GM18502 (cell line): ENCODE data around the gene DNAH12.
A peak's percentile ranks its signal among the peaks of the same experiment; 100 is the strongest.
"Not testable (repeated sequence)": the region's sequence is repeated elsewhere in the genome, so short reads cannot be mapped to it uniquely, and the experiment has no call there.

ENCODE experiments used
- ATAC-seq: cut with Tn5 transposase; IDR thresholded peaks from one replicate; pipeline ENCODE4 v1.9.1; 2021; ENCODE audit warnings: mild to moderate bottlenecking; ENCODE audit not compliant: unreplicated experiment, poor library complexity

Gene DNAH12

DNA sequence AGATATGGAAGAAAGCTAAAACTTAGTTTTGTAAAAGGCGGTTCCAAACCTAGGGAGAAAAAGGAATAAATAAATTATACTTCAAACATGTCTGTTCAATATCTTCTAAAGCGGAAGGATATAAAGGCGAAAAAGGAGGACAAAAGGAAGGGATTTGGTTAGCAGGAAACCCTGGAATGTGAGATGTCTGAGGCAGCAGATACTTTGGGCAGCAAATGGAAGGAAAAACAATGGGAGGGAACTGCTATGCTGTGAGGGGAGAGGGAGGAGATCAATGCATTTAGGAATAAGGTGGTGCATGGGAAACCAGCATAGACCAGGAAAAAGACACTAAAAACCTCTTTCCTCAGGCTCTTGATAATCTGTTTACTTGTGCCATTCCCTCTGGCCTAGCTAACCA, 120.8 kb downstream of the DNAH12 start:
- no peak for ATAC-seq

DNA sequence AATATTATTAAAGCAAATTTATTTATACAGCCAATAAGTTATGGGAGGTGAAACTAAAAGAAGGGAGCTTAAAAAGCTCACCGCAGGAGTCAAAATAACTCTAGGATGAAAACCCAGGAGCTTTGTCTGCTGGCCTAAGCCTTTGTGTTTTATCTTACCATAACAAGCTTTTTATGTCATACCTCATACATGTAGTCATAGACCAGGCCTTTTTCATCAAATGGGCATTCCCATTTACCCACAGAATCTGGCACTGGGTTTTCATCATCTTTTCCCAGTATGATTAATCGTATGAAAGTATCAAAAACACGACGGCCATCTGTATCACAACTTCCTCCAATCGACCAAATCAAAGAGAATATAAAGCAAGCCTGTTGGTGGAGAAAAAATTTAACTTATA, 122.8 kb downstream of the DNAH12 start:
- ATAC-seq: no peak

- ATAC-seq: no peak
These were observed 124.1 kb downstream of the DNAH12 start for GRCh38 chr3:57420001-57420400.

GRCh38 chr3:57411715-57412114, 132.4 kb downstream of the DNAH12 start:
- ATAC-seq: no peak

DNA sequence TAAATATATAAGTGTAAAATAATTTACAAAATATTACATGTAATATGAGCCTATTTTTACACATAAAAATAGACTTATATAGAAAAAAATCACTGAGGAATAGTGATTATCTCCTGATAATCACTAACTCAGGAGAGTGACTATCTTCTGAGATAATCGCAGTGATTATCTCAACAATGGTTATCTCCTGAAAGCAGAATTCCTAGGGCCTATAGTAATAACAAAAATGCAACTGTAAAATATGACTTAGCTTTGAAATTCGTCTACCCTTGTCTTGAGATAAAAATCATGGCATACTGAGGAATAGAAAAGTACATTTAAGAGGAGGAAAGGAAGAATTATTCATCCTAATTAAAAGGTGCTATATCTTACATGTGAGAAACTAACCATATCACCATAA, 134.7 kb downstream of the DNAH12 start:
- ATAC-seq: no peak

GRCh38 chr3:57402675-57403074, 141.5 kb downstream of the DNAH12 start:
- ATAC-seq: no peak

DNA sequence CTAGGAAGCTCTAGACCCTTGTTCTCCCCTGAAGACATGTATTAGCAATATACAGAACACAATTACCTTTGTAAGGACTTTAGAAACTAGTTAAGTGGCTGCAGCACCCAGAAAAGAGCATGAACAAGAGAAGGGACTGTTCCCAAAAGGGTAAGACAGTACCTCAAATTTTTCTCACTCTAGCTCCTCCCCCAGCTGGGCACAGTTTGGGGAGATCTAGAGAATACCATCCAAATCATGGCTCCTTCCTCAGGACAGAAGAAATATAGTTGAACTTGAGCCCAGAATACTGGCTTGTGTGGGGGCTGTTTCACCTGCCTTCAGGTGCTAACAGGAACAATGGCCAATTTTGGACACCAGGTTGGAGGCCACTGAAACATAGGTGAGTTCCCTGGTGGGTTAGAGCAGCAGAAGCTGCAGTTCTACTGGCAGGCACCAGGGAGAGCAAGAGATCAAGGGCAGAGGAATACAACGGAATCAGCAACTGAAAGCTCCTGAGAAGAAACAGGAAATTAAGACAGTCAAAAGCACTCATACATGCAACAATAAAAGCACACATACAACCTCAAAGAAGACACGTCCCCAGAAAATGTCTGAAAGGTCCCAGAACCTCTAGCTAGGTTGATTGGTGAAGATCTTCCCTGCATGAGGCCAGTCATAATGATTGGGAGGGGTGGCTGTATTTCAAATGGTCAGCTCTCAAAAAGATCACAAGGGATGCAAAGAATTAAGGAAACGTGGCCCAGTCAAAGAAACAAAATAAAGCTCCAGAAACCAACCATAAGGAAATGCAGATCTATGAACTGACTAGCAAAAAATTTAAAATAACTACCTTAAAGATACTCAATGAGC, 146.7 kb downstream of the DNAH12 start:
- ATAC-seq: peak; percentile 98

- no peak for ATAC-seq
These were observed 150.2 kb downstream of the DNAH12 start for GRCh38 chr3:57393977-57394376.

DNA sequence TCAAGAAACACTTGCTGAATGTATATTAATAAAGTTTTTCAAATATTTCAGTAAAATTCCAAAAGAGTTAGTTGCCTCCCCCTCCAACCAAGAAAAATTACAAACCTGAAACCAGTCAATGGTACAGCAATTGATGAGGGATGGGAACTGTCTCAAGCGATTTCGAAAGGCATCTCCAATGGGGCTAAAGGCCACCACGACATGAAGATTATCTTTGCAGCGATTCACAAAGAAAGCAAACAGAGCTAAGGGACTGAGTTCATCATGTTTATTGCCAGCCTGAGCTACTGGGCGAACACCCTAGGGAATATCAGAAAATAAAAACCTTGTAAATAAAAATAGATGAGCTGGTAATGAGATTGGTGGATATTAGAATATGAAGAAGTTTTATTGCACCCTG, 152.4 kb downstream of the DNAH12 start:
- ATAC-seq: no peak

DNA sequence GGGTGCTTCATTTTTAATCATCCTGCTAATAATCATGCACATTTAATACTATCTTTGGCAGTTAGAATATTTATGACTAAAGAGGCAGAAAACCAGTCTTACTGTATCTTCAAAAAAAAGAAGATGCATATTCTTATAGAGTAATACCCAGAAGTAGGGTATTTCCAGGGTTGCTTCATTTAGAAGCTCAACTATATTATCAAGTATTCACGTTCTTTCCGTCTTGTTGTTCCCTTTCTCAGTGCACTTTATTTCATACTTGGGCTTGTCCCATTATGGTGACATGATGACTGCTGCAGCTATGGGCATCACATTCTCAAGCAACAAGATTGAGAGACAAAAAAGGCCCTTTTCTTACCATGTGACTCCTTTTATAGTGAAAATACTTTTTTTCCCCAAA, 154.9 kb downstream of the DNAH12 start:
- ATAC-seq: no peak

GRCh38 chr3:57386307-57386706, 157.8 kb downstream of the DNAH12 start:
- ATAC-seq: no peak

DNA sequence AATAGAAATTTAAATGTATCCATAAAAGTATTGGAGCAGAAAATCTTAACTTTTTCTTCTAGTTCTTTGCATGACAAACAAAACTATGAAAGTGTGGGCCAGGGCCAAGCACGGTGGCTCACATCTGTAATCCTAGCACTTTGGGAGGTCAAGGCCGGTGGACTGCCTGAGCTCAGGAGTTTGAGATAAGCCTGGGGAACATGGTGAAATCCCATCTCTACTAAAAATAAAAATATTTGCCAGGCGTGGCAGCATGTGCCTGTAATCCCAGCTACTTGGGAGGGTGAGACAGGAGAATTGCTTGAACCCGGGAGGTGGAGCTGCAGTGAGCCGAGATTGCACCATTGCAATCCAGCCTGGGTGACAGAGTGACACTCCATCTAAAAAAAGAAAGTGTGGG, 158.6 kb downstream of the DNAH12 start:
- no peak for ATAC-seq

DNA sequence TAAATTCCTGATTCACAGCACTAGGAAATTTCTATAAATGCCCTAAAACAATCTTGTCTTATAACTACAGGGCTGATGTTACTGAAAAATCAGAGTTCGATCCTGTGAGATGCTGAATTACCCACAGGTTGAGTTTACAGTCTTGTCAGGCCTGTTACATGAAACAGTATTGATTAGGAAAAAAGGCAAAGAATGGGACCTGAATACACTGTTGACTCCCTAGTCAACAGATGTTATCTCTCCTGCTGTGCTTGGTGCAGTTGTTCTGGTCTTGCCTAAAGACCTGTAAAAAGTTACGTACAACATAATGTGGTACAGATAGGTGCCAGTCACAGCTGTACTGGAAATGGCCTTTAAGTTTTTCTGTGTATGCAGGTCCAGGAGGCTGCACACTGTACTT, 160.3 kb downstream of the DNAH12 start:
- no peak for ATAC-seq

- no peak for ATAC-seq
These were observed 160.7 kb downstream of the DNAH12 start for GRCh38 chr3:57383406-57383805.

- no peak for ATAC-seq
These were observed 161.2 kb downstream of the DNAH12 start for GRCh38 chr3:57382933-57383332.

DNA sequence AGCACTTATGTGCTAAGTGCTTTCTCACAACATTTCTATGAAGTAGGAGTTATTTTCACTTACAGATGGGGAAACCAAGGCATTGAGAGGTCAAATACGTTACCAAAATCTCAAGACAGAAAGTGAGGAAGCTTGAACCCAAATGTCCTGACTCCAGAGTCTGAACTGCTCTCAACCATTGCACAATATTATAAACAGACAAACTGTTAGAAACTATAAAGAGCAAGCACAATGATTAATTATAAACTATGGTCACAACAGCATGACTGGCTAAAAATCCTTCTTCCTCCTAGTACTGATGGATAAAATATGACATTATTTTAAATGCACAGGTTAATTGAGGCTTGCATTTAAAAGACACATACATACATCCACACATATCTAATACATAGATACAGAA, 173.8 kb downstream of the DNAH12 start:
- no peak for ATAC-seq

GRCh38 chr3:57365089-57365488, 179.1 kb downstream of the DNAH12 start:
- not testable (repeated sequence) for ATAC-seq

GRCh38 chr3:57356275-57356674, 187.9 kb downstream of the DNAH12 start:
- ATAC-seq: not testable (repeated sequence)

DNA sequence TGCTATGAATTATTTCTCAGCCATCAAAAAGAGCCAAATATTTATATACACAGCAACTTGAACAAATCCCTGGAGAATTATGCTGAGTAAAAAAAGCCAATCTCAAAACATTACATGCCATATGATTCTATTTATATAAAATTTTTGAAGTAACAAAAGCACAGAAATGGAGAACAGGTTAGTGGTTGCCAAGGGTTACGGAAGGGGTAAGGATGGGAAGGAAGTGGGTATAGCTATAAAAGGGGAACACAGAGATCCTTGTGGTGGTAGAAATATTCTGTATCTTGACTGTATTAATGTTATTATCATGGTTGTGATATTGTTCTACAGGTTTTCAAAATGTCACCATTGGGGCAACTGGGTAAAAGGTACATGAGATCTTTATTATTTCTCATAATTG, 189.4 kb downstream of the DNAH12 start:
- no peak for ATAC-seq

DNA sequence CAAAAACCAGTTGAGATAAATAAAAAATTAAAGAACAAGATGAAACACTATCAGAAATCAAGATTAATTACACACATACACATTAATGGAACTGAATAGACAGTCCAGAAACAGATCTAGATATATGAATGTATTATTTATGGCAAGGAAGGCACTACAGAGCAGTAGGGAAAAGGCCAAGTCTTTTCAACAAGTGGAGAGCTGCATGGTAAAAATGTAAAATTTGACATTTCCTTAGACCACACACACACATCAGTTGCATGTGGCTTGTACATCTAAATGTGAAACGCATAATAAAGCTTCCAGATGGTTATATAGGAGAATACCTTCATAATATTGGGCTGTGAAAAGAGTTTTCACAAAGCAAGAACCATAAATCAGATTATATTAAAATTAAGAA, 193.9 kb downstream of the DNAH12 start:
- ATAC-seq: no peak

GRCh38 chr3:57339071-57339642, 205.0 kb downstream of the DNAH12 start:
- ATAC-seq: not testable (repeated sequence)
